Activated T-helper 17 cell treated with anti-CD3 and anti-CD28 coated beads, Interleukin-2, amount 50 U/mL, for 72 hours (primary cell): ENCODE data around the gene IL2RA. TPM values are rescaled to one million over a fixed set of nuclear protein-coding genes. Genes with fewer than 3 reads are reported as not detected.
"Not testable (repeated sequence)": the region's sequence is repeated elsewhere in the genome, so short reads cannot be mapped to it uniquely, and the experiment has no call there.

Source experiments
- ATAC-seq: fragments of 150-1000 bp; cut with Tn5 transposase; replicated peaks from 2 replicates; pipeline ENCODE4 v1.10.0; 2021; ENCODE audit warnings: mild to moderate bottlenecking, moderate library complexity
- H3K27ac Mint-ChIP-seq: one replicate; pipeline ENCODE4 v1.8.0; 2022; ENCODE audit warnings: mixed read lengths
- H3K27me3 Mint-ChIP-seq: one replicate; pipeline ENCODE4 v1.8.0; 2022; ENCODE audit warnings: mixed read lengths
- H3K36me3 Mint-ChIP-seq: one replicate; pipeline ENCODE4 v1.8.0; 2022; ENCODE audit warnings: low read depth, mild to moderate bottlenecking, mixed read lengths
- H3K4me1 Mint-ChIP-seq: one replicate; pipeline ENCODE4 v1.8.0; 2022; ENCODE audit warnings: mixed read lengths
- H3K4me3 Mint-ChIP-seq: one replicate; pipeline ENCODE4 v1.8.0; 2022; ENCODE audit warnings: mild to moderate bottlenecking, mixed read lengths
- H3K9me3 Mint-ChIP-seq: one replicate; pipeline ENCODE4 v1.8.0; 2022; ENCODE audit warnings: mixed read lengths
- total RNA-seq, 2 donors: library from RNA; stranded (reverse); gene quantifications; one replicate each; pipeline ENCODE4 v1.2.3, GENCODE V29; 2022

The IL2RA gene
- 1,000 to 10,000 TPM; 1,342 to 1,348 TPM for total RNA-seq

DNA sequence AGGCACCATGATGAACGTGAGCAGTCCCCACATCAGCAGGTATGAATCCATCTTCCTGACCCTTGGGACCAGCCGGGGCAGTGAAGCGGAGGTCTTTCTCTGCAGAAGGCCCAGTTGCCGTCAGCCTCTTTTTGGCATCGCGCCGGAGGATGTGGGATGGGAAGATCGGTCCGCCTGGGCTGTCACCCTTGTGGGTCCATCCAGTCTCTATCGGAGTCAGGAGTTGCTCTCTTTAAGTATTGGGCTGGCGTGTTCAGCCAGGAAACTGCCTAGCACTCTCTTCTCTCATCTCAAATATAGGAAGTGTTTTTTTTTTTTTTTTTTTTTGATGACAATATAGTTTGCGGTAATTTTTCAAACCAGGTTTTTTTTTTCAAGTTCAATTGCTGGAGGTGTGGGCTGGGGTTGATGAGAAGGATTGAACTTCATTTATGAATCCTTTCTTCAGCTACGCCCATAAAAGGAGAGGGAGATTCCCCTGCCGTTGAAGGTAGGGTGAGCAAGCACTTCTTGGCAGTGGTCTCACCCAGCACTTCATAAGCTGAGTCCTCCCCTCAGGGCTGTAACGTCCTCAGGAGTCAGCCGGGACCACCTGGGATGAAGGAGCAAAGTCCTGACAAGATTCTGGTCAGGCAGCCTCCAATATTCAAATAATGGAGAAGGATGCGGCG lies at the start of gene IL2RA:
Gene IL2RA, minus strand, starts transcription at position 267 of the 671 bp plus-strand sequence. Its CDS starts 216 bp downstream, at position 51.
- peak; percentile 71 for ATAC-seq
- Mint-ChIP-seq H3K4me3 (peak within 1 kb of the TSS; percentile 85), H3K4me1 (peaks cover 27% of the 10 kb centered on the region), H3K27ac (peak within 1 kb of the TSS; percentile 96), H3K27me3 (no peaks in the 10 kb centered on the region), H3K9me3 (no peaks in the 10 kb centered on the region), H3K36me3 (peaks cover 57% of the 10 kb centered on the region)

GRCh38 chr10:6110136-6110535 lies 48.0 kb upstream of the IL2RA start:
- ATAC-seq, result peak; percentile 68
- Mint-ChIP-seq H3K36me3 (peaks cover 100% of the 10 kb centered on the region), H3K27me3 (no peaks in the 10 kb centered on the region), H3K4me3 (peak overlapping the region; percentile 78), H3K9me3 (no peaks in the 10 kb centered on the region), H3K27ac (peak overlapping the region; percentile 95), H3K4me1 (peaks cover 50% of the 10 kb centered on the region)

DNA sequence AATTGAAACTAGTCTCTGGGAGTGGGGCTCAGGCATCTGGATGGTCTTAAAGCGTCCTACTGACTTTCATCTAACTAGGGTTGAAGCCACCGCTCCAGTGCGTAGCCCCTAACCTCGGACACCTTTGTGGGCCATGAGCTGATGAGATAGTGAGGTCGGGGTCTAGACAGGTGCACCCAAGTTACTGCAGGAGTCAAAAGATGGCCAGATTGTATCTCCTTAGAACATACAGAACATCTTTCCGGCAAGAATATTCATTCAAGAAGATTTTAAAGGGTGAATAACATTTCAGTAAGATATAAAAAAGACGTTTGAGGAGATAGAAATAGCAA lies 47.2 kb upstream of the IL2RA start:
- Mint-ChIP-seq H3K4me3 (peak overlapping the region; percentile 78), H3K27ac (peak overlapping the region; percentile 95), H3K36me3 (peaks cover 100% of the 10 kb centered on the region), H3K4me1 (peaks cover 46% of the 10 kb centered on the region), H3K27me3 (no peaks in the 10 kb centered on the region), H3K9me3 (no peaks in the 10 kb centered on the region)
- no peak for ATAC-seq

- peak; percentile 24 for ATAC-seq
- H3K4me3 Mint-ChIP-seq, result peak overlapping the region; percentile 78
- no peaks in the 10 kb centered on the region for H3K9me3 Mint-ChIP-seq
- peak overlapping the region; percentile 95 for H3K27ac Mint-ChIP-seq
- H3K36me3 Mint-ChIP-seq, result peaks cover 100% of the 10 kb centered on the region
- no peaks in the 10 kb centered on the region for H3K27me3 Mint-ChIP-seq
- peaks cover 41% of the 10 kb centered on the region for H3K4me1 Mint-ChIP-seq
These were observed 46.7 kb upstream of the IL2RA start for GRCh38 chr10:6108631-6109443.

DNA sequence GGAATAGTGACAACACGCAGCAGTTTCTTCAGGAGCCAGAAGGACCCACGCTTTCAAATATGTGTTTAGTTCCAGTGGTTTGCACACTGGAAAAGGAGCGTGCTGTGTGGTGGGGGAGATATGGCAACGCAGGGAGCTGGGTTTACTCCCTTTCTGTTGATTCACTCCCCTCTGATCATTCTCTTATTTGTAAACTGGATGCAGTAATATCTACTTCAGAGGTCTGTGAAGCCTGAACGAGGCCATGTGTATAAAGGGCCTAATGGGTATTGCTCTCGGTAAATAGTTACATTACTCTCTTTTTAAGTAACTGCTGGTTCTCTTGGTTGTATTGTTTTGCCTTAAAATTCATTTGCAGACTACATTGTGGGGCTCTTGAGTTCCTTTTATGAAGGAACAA lies 45.9 kb upstream of the IL2RA start:
- peaks cover 38% of the 10 kb centered on the region for H3K4me1 Mint-ChIP-seq
- no peak for ATAC-seq
- H3K27ac Mint-ChIP-seq, result peak overlapping the region; percentile 95
- H3K4me3 Mint-ChIP-seq, result no peak overlapping the region
- no peaks in the 10 kb centered on the region for H3K9me3 Mint-ChIP-seq
- H3K36me3 Mint-ChIP-seq, result peaks cover 100% of the 10 kb centered on the region
- no peaks in the 10 kb centered on the region for H3K27me3 Mint-ChIP-seq

GRCh38 chr10:6107616-6108015 lies 45.4 kb upstream of the IL2RA start:
- Mint-ChIP-seq H3K4me1 (peaks cover 38% of the 10 kb centered on the region), H3K36me3 (peaks cover 100% of the 10 kb centered on the region)
- not testable (repeated sequence) for H3K9me3 Mint-ChIP-seq, H3K27me3 Mint-ChIP-seq, H3K4me3 Mint-ChIP-seq, ATAC-seq, H3K27ac Mint-ChIP-seq

DNA sequence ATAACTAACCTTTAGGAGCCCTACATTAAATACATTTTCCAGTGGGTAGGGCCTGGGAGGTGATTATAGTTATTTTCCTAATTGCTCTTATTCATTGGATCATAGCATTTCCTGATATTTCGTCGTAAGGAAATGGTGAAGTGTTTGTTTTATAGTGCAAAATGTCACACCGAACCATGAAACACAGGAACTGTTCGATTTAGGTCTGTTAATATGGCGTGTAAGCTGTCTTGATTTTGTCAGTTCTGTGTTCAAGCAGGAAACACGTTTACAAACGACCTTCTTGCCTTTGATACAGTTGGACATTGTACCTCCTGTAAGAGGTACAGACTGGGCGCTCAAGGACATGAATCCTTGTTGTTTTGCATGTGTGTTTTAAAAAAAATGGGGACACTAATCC lies 41.4 kb upstream of the IL2RA start:
- H3K4me1 Mint-ChIP-seq, result peaks cover 15% of the 10 kb centered on the region
- no peaks in the 10 kb centered on the region for H3K27me3 Mint-ChIP-seq
- no peaks in the 10 kb centered on the region for H3K9me3 Mint-ChIP-seq
- H3K27ac Mint-ChIP-seq, result peak overlapping the region; percentile 61
- peaks cover 100% of the 10 kb centered on the region for H3K36me3 Mint-ChIP-seq
- no peak overlapping the region for H3K4me3 Mint-ChIP-seq
- ATAC-seq, result no peak

GRCh38 chr10:6102128-6102527 lies 40.0 kb upstream of the IL2RA start:
- H3K4me3 Mint-ChIP-seq, result no peak overlapping the region
- ATAC-seq, result no peak
- H3K4me1 Mint-ChIP-seq, result peaks cover 12% of the 10 kb centered on the region
- no peaks in the 10 kb centered on the region for H3K27me3 Mint-ChIP-seq
- peaks cover 100% of the 10 kb centered on the region for H3K36me3 Mint-ChIP-seq
- H3K27ac Mint-ChIP-seq, result peak overlapping the region; percentile 64
- no peaks in the 10 kb centered on the region for H3K9me3 Mint-ChIP-seq

GRCh38 chr10:6101181-6101580 lies 39.0 kb upstream of the IL2RA start:
- peak overlapping the region; percentile 64 for H3K27ac Mint-ChIP-seq
- H3K4me3 Mint-ChIP-seq, result no peak overlapping the region
- H3K36me3 Mint-ChIP-seq, result peaks cover 97% of the 10 kb centered on the region

DNA sequence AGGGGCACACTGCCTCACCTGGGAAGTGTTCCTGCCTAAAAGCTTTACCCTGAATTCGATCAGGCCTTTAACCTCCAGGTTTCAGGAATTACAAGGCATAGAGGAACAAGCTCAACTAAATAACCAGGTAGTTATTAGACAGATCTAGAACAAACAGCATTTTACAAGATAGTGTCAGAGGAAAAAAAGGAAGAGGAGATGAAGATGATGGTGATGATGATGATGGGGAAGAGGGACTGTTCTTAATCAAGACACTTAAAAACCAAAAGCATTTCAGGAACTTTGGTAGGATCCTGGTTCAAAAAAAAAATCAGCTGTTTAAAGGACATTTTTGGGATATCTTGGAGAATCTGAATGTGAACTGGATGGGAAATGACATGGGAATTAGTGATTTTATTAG lies 38.2 kb upstream of the IL2RA start:
- no peak overlapping the region for H3K4me3 Mint-ChIP-seq

More at GRCh38 chr10:6101181-6101580, 39.0 kb upstream of the IL2RA start:
- Mint-ChIP-seq H3K27me3 (no peaks in the 10 kb centered on the region), H3K9me3 (no peaks in the 10 kb centered on the region), H3K4me1 (peaks cover 15% of the 10 kb centered on the region)
- no peak for ATAC-seq

GRCh38 chr10:6098156-6098555 lies 36.0 kb upstream of the IL2RA start:
- no peak overlapping the region for H3K27ac Mint-ChIP-seq
- peaks cover 93% of the 10 kb centered on the region for H3K36me3 Mint-ChIP-seq
- no peaks in the 10 kb centered on the region for H3K9me3 Mint-ChIP-seq
- peaks cover 25% of the 10 kb centered on the region for H3K4me1 Mint-ChIP-seq
- H3K27me3 Mint-ChIP-seq, result no peaks in the 10 kb centered on the region
- ATAC-seq, result no peak
- no peak overlapping the region for H3K4me3 Mint-ChIP-seq

More for the DNA sequence above, 38.2 kb upstream of the IL2RA start:
- Mint-ChIP-seq H3K9me3 (no peaks in the 10 kb centered on the region), H3K27ac (peak overlapping the region; percentile 77), H3K36me3 (peaks cover 94% of the 10 kb centered on the region), H3K27me3 (no peaks in the 10 kb centered on the region), H3K4me1 (peaks cover 15% of the 10 kb centered on the region)
- no peak for ATAC-seq

- peaks cover 32% of the 10 kb centered on the region for H3K4me1 Mint-ChIP-seq
- H3K27me3 Mint-ChIP-seq, result no peaks in the 10 kb centered on the region
- H3K9me3 Mint-ChIP-seq, result no peaks in the 10 kb centered on the region
- H3K4me3 Mint-ChIP-seq, result no peak overlapping the region
- no peak for ATAC-seq
- no peak overlapping the region for H3K27ac Mint-ChIP-seq
- H3K36me3 Mint-ChIP-seq, result peaks cover 90% of the 10 kb centered on the region
These were observed 34.9 kb upstream of the IL2RA start for GRCh38 chr10:6097063-6097462.

DNA sequence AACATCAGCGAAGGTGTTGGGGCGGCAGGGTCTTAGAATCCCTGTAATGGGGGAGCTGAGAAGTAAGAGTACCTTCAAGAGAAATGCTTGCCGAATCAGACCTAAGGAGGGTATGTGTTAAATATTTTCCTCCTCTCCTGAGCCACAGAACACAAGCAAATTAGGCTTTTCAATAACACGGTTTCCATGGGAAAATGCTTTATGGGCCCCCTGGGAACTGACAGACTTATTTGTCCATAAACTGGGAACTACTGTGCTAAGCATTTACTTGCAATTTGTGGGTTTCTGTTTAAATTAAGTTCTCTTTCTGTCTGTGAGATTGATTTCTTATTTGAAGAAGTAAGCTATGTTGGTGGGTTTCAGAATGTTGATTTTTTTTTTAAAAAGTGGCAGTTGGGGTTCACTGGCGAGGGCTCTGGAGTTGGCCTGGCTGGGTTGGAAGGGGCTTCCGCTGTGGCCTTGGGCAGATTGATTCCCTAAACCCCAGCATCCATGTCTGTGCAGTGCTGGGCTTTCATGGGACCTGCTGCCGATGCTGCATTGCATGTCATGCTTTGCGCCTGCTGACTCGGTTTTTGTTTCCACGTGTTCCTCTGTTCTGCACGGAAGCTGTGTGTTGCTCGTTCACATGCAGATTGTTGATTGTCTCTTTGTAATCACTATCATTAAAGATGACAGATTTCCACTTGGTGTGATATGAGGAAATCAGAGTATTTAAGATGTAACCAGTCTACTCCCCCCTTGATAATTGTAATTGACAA lies 33.8 kb upstream of the IL2RA start:
- H3K9me3 Mint-ChIP-seq, result no peaks in the 10 kb centered on the region
- H3K4me3 Mint-ChIP-seq, result no peak overlapping the region
- H3K4me1 Mint-ChIP-seq, result peaks cover 29% of the 10 kb centered on the region
- H3K27me3 Mint-ChIP-seq, result no peaks in the 10 kb centered on the region
- no peak for ATAC-seq
- H3K27ac Mint-ChIP-seq, result no peak overlapping the region
- peaks cover 90% of the 10 kb centered on the region for H3K36me3 Mint-ChIP-seq

DNA sequence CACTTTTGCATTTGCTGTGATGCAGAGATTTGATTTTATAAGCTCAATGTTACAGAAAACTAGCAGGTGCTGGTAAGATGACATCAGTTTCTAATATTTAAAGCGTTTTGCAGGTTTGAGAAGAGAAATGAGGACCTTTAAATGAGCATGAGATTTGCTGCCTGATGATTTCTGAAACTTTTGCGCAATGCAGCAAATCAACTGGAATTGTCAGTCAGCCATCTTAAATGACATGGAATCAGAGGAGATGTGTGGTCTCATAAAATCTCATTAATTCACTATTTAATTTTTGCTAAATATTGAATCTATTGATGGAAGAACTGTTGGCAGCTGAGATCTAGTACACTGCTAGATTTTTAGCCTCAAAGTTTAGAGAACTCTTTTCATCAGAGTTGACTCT lies 30.6 kb upstream of the IL2RA start:
- Mint-ChIP-seq H3K27me3 (no peaks in the 10 kb centered on the region), H3K4me3 (peak overlapping the region; percentile 95), H3K4me1 (peaks cover 44% of the 10 kb centered on the region), H3K27ac (peak overlapping the region; percentile 53), H3K9me3 (no peaks in the 10 kb centered on the region), H3K36me3 (peaks cover 75% of the 10 kb centered on the region)
- ATAC-seq, result no peak
